Dermis blood vessel endothelial cell (primary cell): ENCODE results near the gene SDR9C7. TPM values are rescaled to one million over a fixed set of nuclear protein-coding genes. Genes with fewer than 3 reads are reported as not detected.

ENCODE experiments used
- total RNA-seq: library from RNA; depleted of rRNA; stranded (reverse); fragments of >200 nt; gene quantifications from 2 replicates; pipeline ENCODE4 v1.2.3, GENCODE V29; 2014

SDR9C7 gene
- total RNA-seq, 1 donor from 2014 or later: not detected

Other genes with a start within 250 kb of the SDR9C7 start
- 54.1 and 116 TPM in 2 replicates for gene PTGES3, start 246.1 kb downstream of the SDR9C7 start, total RNA-seq
- 1,174 and 1,321 TPM in 2 replicates for gene NACA, start 209.1 kb downstream of the SDR9C7 start, total RNA-seq
- gene PRIM1, start 182.1 kb downstream of the SDR9C7 start, total RNA-seq: 7.7 and 12.4 TPM in 2 replicates
- 0.51 TPM in 1 of 2 replicates, not detected in the other for gene HSD17B6, start 171.1 kb downstream of the SDR9C7 start, total RNA-seq
- gene RDH16, start 23.2 kb upstream of the SDR9C7 start, total RNA-seq: 0.17 TPM in 1 of 2 replicates, not detected in the other
- 11.1 and 11.2 TPM in 2 replicates for gene ZBTB39, start 72.1 kb upstream of the SDR9C7 start, total RNA-seq
- not detected in 2 replicates for gene TAC3, start 82.1 kb upstream of the SDR9C7 start, total RNA-seq
- not detected in 2 replicates for gene MYO1A, start 115.7 kb upstream of the SDR9C7 start, total RNA-seq
- gene NEMP1, start 144.4 kb upstream of the SDR9C7 start, total RNA-seq: 7.8 and 10.7 TPM in 2 replicates
- 9.6 and 26.9 TPM in 2 replicates for gene NAB2, start 154.7 kb upstream of the SDR9C7 start, total RNA-seq
- gene STAT6, start 177.0 kb upstream of the SDR9C7 start, total RNA-seq: 39.6 and 40.5 TPM in 2 replicates
- 1.7 and 3.2 TPM in 2 replicates for gene LRP1, start 194.1 kb upstream of the SDR9C7 start, total RNA-seq
- gene LRP1-AS, start 213.2 kb upstream of the SDR9C7 start, total RNA-seq: not detected in 2 replicates